ENCODE data around the gene PALLD. TPM values are rescaled to one million over a fixed set of nuclear protein-coding genes. Genes with fewer than 3 reads are reported as not detected.
A peak's percentile ranks its signal among the peaks of the same experiment; 100 is the strongest.

Gene PALLD
- total RNA-seq, 1 experiment from 2014 or later, result 27.6 TPM

GRCh38 chr4:168487282-168488035, 9.4 kb upstream of the PALLD start:
- peak overlapping the region; percentile 45 for H3K4me3 Mint-ChIP-seq (ENCODE audit: low read depth, unreplicated experiment)
- BruUV-seq (replicated peaks), result no TSS peak

GRCh38 chr4:168488869-168489274, 8.0 kb upstream of the PALLD start:
- TF ChIP-seq, protein P1, sequence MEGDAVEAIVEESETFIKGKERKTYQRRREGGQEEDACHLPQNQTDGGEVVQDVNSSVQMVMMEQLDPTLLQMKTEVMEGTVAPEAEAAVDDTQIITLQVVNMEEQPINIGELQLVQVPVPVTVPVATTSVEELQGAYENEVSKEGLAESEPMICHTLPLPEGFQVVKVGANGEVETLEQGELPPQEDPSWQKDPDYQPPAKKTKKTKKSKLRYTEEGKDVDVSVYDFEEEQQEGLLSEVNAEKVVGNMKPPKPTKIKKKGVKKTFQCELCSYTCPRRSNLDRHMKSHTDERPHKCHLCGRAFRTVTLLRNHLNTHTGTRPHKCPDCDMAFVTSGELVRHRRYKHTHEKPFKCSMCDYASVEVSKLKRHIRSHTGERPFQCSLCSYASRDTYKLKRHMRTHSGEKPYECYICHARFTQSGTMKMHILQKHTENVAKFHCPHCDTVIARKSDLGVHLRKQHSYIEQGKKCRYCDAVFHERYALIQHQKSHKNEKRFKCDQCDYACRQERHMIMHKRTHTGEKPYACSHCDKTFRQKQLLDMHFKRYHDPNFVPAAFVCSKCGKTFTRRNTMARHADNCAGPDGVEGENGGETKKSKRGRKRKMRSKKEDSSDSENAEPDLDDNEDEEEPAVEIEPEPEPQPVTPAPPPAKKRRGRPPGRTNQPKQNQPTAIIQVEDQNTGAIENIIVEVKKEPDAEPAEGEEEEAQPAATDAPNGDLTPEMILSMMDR (IDR thresholded peaks at IDR 0.05; ENCODE audit: unreplicated experiment), result no peak
- H3K4me3 Mint-ChIP-seq (ENCODE audit: low read depth, unreplicated experiment), result no peak overlapping the region
- H3K4me1 Mint-ChIP-seq (ENCODE audit: low read depth, unreplicated experiment), result peaks cover 37% of the 10 kb centered on the region
- no peaks in the 10 kb centered on the region for H3K36me3 Mint-ChIP-seq (ENCODE audit: insufficient read depth, unreplicated experiment)
- H3K9me3 Mint-ChIP-seq (ENCODE audit: low read depth, unreplicated experiment), result no peaks in the 10 kb centered on the region
- CTCF ChIA-PET, result no interaction called here
- intact Hi-C loops (cut with micrococcal nuclease; ENCODE audit: unreplicated experiment), result no loop called here
- no TSS peak for BruUV-seq (replicated peaks)
- no peak overlapping the region for H3K27ac Mint-ChIP-seq (ENCODE audit: unreplicated experiment)
- DNase-seq, result no peak
- H3K27me3 Mint-ChIP-seq (ENCODE audit: unreplicated experiment), result no peaks in the 10 kb centered on the region

More at GRCh38 chr4:168487282-168488035, 9.4 kb upstream of the PALLD start:
- Mint-ChIP-seq H3K4me1 (ENCODE audit: low read depth, unreplicated experiment) (peaks cover 38% of the 10 kb centered on the region), H3K36me3 (ENCODE audit: insufficient read depth, unreplicated experiment) (no peaks in the 10 kb centered on the region), H3K27ac (ENCODE audit: unreplicated experiment) (peak overlapping the region; percentile 77), H3K27me3 (ENCODE audit: unreplicated experiment) (no peaks in the 10 kb centered on the region), H3K9me3 (ENCODE audit: low read depth, unreplicated experiment) (no peaks in the 10 kb centered on the region)
- TF ChIP-seq, protein P1 (IDR thresholded peaks at IDR 0.05; ENCODE audit: unreplicated experiment), result no peak
- CTCF ChIA-PET, result interaction anchor here (0.8 to 1.2 kb wide), 4 partner anchors 9 to 102 kb away, joined by 3 to 4 read pairs (median 3); partner anchors contain the start of gene PALLD
- no peak for DNase-seq
- intact Hi-C loops (cut with micrococcal nuclease; ENCODE audit: unreplicated experiment), result no loop called here

DNA sequence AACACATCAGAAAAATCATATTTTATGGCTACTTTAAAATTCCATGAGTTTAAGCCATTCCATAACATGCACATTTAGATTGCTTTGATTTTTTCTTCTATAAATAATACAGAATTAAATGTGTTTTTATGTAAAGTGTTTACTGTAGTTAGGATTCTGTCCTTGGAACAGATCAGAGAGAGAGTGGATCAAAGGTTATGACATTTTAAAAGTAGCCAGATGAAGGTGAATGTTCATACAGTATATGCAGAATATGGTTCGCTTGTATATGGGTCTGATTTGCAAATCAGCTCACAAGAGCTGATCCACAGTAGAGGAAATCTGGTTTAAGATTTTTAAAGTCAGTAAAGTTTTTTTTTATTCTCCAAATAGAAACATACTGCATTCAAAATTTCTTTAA, 7.2 kb upstream of the PALLD start:
- no peak for DNase-seq
- intact Hi-C loops (cut with micrococcal nuclease; ENCODE audit: unreplicated experiment), result no loop called here
- H3K36me3 Mint-ChIP-seq (ENCODE audit: insufficient read depth, unreplicated experiment), result no peaks in the 10 kb centered on the region
- no peak overlapping the region for H3K27ac Mint-ChIP-seq (ENCODE audit: unreplicated experiment)
- CTCF ChIA-PET, result no interaction called here
- H3K27me3 Mint-ChIP-seq (ENCODE audit: unreplicated experiment), result no peaks in the 10 kb centered on the region
- BruUV-seq (replicated peaks), result no TSS peak
- H3K4me1 Mint-ChIP-seq (ENCODE audit: low read depth, unreplicated experiment), result peaks cover 31% of the 10 kb centered on the region
- TF ChIP-seq, protein P1 (IDR thresholded peaks at IDR 0.05; ENCODE audit: unreplicated experiment), result no peak
- no peaks in the 10 kb centered on the region for H3K9me3 Mint-ChIP-seq (ENCODE audit: low read depth, unreplicated experiment)
- no peak overlapping the region for H3K4me3 Mint-ChIP-seq (ENCODE audit: low read depth, unreplicated experiment)

DNA sequence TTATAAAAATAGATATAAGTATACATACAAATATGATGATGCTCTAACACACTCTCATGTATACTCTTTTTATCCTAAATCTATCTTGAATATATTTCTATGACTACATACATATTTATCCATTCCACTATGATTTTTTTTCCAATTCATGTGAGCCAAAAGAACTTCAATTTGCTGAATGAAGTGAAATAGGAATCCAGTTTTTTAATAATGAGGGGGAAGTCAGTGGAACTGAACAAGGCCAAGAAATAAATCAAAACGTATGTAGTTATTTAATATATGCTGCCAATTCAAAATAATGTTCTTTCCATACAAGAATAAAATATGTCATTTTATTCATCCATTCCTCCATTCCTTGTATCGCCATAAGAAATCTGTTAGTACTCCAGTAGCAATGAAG, 6.1 kb upstream of the PALLD start:
- TF ChIP-seq, protein P1 (IDR thresholded peaks at IDR 0.05; ENCODE audit: unreplicated experiment), result no peak
- no TSS peak for BruUV-seq (replicated peaks)
- Mint-ChIP-seq H3K4me1 (ENCODE audit: low read depth, unreplicated experiment) (peaks cover 20% of the 10 kb centered on the region), H3K27me3 (ENCODE audit: unreplicated experiment) (no peaks in the 10 kb centered on the region), H3K36me3 (ENCODE audit: insufficient read depth, unreplicated experiment) (no peaks in the 10 kb centered on the region), H3K9me3 (ENCODE audit: low read depth, unreplicated experiment) (no peaks in the 10 kb centered on the region), H3K27ac (ENCODE audit: unreplicated experiment) (no peak overlapping the region), H3K4me3 (ENCODE audit: low read depth, unreplicated experiment) (no peak overlapping the region)
- intact Hi-C loops (cut with micrococcal nuclease; ENCODE audit: unreplicated experiment), result no loop called here
- DNase-seq, result no peak
- CTCF ChIA-PET, result no interaction called here

Measured in Calu3 (cell line).